ENCODE results near the gene FAM47B.

FAM47B gene

GRCh38 chrX:34942496-34942895, at the start of gene FAM47B:
TSS of gene FAM47B (plus strand) at chrX:34942796. CDS start at chrX:34942832, 36 bp downstream.
- DNase-seq (ENCODE audit: extremely low spot score, insufficient read length, low read depth) (no peak), FAIRE-seq (no peak)

- FAIRE-seq (no peak), DNase-seq (ENCODE audit: extremely low spot score, insufficient read length, low read depth) (no peak)
Measured at GRCh38 chrX:34893741-34894140, 48.9 kb upstream of the FAM47B start.

- DNase-seq (ENCODE audit: extremely low spot score, insufficient read length, low read depth), result no peak
- FAIRE-seq, result no peak
Measured at GRCh38 chrX:34900691-34901090, 41.9 kb upstream of the FAM47B start.

- no peak for FAIRE-seq
- no peak for DNase-seq (ENCODE audit: extremely low spot score, insufficient read length, low read depth)
Measured at GRCh38 chrX:34901761-34902160, 40.8 kb upstream of the FAM47B start.

GRCh38 chrX:34903316-34903715, 39.3 kb upstream of the FAM47B start:
- no peak for FAIRE-seq

GRCh38 chrX:34909151-34909550, 33.4 kb upstream of the FAM47B start:
- DNase-seq (ENCODE audit: extremely low spot score, insufficient read length, low read depth) (no peak), FAIRE-seq (no peak)

More at GRCh38 chrX:34903316-34903715, 39.3 kb upstream of the FAM47B start:
- DNase-seq (ENCODE audit: extremely low spot score, insufficient read length, low read depth), result no peak

GRCh38 chrX:34915463-34916225, 27.0 kb upstream of the FAM47B start:
- FAIRE-seq (no peak), DNase-seq (ENCODE audit: extremely low spot score, insufficient read length, low read depth) (no peak)

- DNase-seq (ENCODE audit: extremely low spot score, insufficient read length, low read depth), result no peak
- FAIRE-seq, result no peak
Measured at GRCh38 chrX:34917146-34917545, 25.4 kb upstream of the FAM47B start.

GRCh38 chrX:34918091-34918736, 24.4 kb upstream of the FAM47B start:
- DNase-seq (ENCODE audit: extremely low spot score, insufficient read length, low read depth) (no peak), FAIRE-seq (no peak)

GRCh38 chrX:34918856-34919255, 23.7 kb upstream of the FAM47B start:
- FAIRE-seq (no peak), DNase-seq (ENCODE audit: extremely low spot score, insufficient read length, low read depth) (no peak)

- no peak for DNase-seq (ENCODE audit: extremely low spot score, insufficient read length, low read depth)
- FAIRE-seq, result no peak
Measured at GRCh38 chrX:34927866-34928265, 14.7 kb upstream of the FAM47B start.

GRCh38 chrX:34943235-34943634, 639 bp downstream of the FAM47B start:
- FAIRE-seq (no peak), DNase-seq (ENCODE audit: extremely low spot score, insufficient read length, low read depth) (no peak)

- FAIRE-seq (no peak), DNase-seq (ENCODE audit: extremely low spot score, insufficient read length, low read depth) (no peak)
Measured at GRCh38 chrX:34956916-34957315, 14.3 kb downstream of the FAM47B start.

GRCh38 chrX:34961662-34962061, 19.1 kb downstream of the FAM47B start:
- no peak for FAIRE-seq
- no peak for DNase-seq (ENCODE audit: extremely low spot score, insufficient read length, low read depth)

GRCh38 chrX:34972206-34972605, 29.6 kb downstream of the FAM47B start:
- FAIRE-seq (no peak), DNase-seq (ENCODE audit: extremely low spot score, insufficient read length, low read depth) (no peak)

GRCh38 chrX:34978171-34978570, 35.6 kb downstream of the FAM47B start:
- FAIRE-seq (no peak), DNase-seq (ENCODE audit: extremely low spot score, insufficient read length, low read depth) (no peak)

GRCh38 chrX:34987646-34988045, 45.0 kb downstream of the FAM47B start:
- FAIRE-seq, result no peak
- DNase-seq (ENCODE audit: extremely low spot score, insufficient read length, low read depth), result no peak
